Mesenteric fat pad (tissue), 1 donor: ENCODE measurements around the gene GPRIN1. TPM values are rescaled to one million over a fixed set of nuclear protein-coding genes. Genes with fewer than 3 reads are reported as not detected.

Experiments used
- DNase-seq: peaks from one replicate; pipeline ENCODE4 v3.0.0-alpha.2; 2020; ENCODE audit warnings: low spot score
- long read RNA-seq: library from polyadenylated mRNA; unstranded; transcript quantifications from one replicate; pipeline ENCODE4 v2.0.0, GENCODE V29; 2020
- total RNA-seq: library from RNA; stranded (reverse); fragmentation: NEBNext Ultra II Directional; extraction: Animal tissue kit (Norgen Biotek cat#: 25700); gene quantifications from one replicate; pipeline ENCODE4 v1.2.1, GENCODE V29; 2021
- donor health status: DM: yes; HTN: yes; CAD: no.

The GPRIN1 gene
- total RNA-seq, result 1.3 TPM
- long read RNA-seq, result 0 reads

GRCh38 chr5:176609724-176610434, at the start of gene GPRIN1:
Gene GPRIN1, minus strand, starts transcription at chr5:176610156. Its CDS starts 10,322 bp downstream, at chr5:176599834.
- no peak for DNase-seq

- no peak for DNase-seq
These were observed 49.5 kb upstream of the GPRIN1 start for GRCh38 chr5:176659512-176659839.

GRCh38 chr5:176658817-176659511, 49.0 kb upstream of the GPRIN1 start:
- no peak for DNase-seq

GRCh38 chr5:176658007-176658599, 48.1 kb upstream of the GPRIN1 start:
- no peak for DNase-seq

- DNase-seq, result no peak
These were observed 46.6 kb upstream of the GPRIN1 start for GRCh38 chr5:176656467-176656990.

GRCh38 chr5:176654856-176655255, 44.9 kb upstream of the GPRIN1 start:
- DNase-seq, result no peak

- DNase-seq, result no peak
These were observed 43.7 kb upstream of the GPRIN1 start for GRCh38 chr5:176653401-176654385.

- DNase-seq, result no peak
These were observed 42.2 kb upstream of the GPRIN1 start for GRCh38 chr5:176652136-176652535.

GRCh38 chr5:176651472-176651980, 41.6 kb upstream of the GPRIN1 start:
- DNase-seq, result no peak

GRCh38 chr5:176650354-176650884, 40.5 kb upstream of the GPRIN1 start:
- DNase-seq, result no peak

GRCh38 chr5:176648474-176649194, 38.7 kb upstream of the GPRIN1 start:
- no peak for DNase-seq

- no peak for DNase-seq
These were observed 38.0 kb upstream of the GPRIN1 start for GRCh38 chr5:176647843-176648473.

- peak; percentile 100 for DNase-seq
These were observed 37.3 kb upstream of the GPRIN1 start, which contains the start of gene TSPAN17 for GRCh38 chr5:176647030-176647842. Gene TSPAN17, plus strand, starts transcription at chr5:176647484. Its CDS starts 132 bp downstream, at chr5:176647616.

- no peak for DNase-seq
These were observed 36.7 kb upstream of the GPRIN1 start for GRCh38 chr5:176646707-176647029.

GRCh38 chr5:176646049-176646706, 36.2 kb upstream of the GPRIN1 start:
- DNase-seq, result no peak

GRCh38 chr5:176644878-176645670, 35.1 kb upstream of the GPRIN1 start:
- no peak for DNase-seq

- DNase-seq, result no peak
These were observed 34.3 kb upstream of the GPRIN1 start for GRCh38 chr5:176644294-176644693.
